ENCODE results near the gene KCNJ5.

- TF ChIP-seq, protein P1, sequence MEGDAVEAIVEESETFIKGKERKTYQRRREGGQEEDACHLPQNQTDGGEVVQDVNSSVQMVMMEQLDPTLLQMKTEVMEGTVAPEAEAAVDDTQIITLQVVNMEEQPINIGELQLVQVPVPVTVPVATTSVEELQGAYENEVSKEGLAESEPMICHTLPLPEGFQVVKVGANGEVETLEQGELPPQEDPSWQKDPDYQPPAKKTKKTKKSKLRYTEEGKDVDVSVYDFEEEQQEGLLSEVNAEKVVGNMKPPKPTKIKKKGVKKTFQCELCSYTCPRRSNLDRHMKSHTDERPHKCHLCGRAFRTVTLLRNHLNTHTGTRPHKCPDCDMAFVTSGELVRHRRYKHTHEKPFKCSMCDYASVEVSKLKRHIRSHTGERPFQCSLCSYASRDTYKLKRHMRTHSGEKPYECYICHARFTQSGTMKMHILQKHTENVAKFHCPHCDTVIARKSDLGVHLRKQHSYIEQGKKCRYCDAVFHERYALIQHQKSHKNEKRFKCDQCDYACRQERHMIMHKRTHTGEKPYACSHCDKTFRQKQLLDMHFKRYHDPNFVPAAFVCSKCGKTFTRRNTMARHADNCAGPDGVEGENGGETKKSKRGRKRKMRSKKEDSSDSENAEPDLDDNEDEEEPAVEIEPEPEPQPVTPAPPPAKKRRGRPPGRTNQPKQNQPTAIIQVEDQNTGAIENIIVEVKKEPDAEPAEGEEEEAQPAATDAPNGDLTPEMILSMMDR (IDR thresholded peaks at IDR 0.05; ENCODE audit: low read depth, low read length, poor library complexity, severe bottlenecking), result no peak
- no peak for TF ChIP-seq EZH2phosphoT487 (IDR thresholded peaks at IDR 0.05; ENCODE audit: borderline replicate concordance, low read length)
Measured at GRCh38 chr11:128931668-128932067, 40.5 kb downstream of the KCNJ5 start.

All from DOHH2 (cell line).